LNCaP clone FGC (cell line): ENCODE measurements around the gene OGFOD1.

Experiments
- DNase-seq: peaks from one replicate; pipeline ENCODE4 v3.0.0-alpha.2; 2011; ENCODE audit warnings: low read depth
- H3K4me3 ChIP-seq: 2 replicates; pipeline ENCODE4 v1.5.1; 2011; ENCODE audit warnings: mild to moderate bottlenecking, low read depth, low read length, control low read depth
- TF ChIP-seq, protein P1 (sequence below): IDR thresholded peaks from 2 replicates; pipeline ENCODE4 v1.5.1; 2012; ENCODE audit warnings: mild to moderate bottlenecking; ENCODE audit not compliant: control insufficient read depth, insufficient read depth; ENCODE audit errors: extremely low read depth

Gene OGFOD1

DNA sequence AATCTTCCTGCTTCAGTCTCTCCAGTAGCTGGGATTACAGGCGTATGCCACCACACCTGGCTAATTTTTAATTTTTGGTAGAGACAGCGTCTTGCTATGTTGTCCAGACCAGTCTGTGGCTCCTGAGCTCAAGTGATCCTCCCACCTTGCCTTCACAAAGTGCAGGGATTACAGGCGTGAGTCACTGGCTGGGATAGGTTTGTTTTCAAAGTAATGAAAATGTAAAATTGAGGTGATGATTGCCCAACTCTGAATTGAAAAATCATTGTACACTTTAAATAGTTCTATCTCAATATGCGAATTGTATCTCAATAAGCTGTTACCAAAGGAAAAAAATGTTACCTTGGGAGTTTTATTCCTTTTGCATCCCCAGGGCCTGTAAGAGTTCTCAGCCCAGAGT is 24.8 kb upstream of the OGFOD1 start:
- no peak overlapping the region for H3K4me3 ChIP-seq
- TF ChIP-seq, protein P1, sequence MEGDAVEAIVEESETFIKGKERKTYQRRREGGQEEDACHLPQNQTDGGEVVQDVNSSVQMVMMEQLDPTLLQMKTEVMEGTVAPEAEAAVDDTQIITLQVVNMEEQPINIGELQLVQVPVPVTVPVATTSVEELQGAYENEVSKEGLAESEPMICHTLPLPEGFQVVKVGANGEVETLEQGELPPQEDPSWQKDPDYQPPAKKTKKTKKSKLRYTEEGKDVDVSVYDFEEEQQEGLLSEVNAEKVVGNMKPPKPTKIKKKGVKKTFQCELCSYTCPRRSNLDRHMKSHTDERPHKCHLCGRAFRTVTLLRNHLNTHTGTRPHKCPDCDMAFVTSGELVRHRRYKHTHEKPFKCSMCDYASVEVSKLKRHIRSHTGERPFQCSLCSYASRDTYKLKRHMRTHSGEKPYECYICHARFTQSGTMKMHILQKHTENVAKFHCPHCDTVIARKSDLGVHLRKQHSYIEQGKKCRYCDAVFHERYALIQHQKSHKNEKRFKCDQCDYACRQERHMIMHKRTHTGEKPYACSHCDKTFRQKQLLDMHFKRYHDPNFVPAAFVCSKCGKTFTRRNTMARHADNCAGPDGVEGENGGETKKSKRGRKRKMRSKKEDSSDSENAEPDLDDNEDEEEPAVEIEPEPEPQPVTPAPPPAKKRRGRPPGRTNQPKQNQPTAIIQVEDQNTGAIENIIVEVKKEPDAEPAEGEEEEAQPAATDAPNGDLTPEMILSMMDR: no peak
- DNase-seq: no peak

GRCh38 chr16:56428091-56428490 is 23.3 kb upstream of the OGFOD1 start:
- TF ChIP-seq, protein P1: no peak
- DNase-seq: no peak
- H3K4me3 ChIP-seq: no peak overlapping the region

DNA sequence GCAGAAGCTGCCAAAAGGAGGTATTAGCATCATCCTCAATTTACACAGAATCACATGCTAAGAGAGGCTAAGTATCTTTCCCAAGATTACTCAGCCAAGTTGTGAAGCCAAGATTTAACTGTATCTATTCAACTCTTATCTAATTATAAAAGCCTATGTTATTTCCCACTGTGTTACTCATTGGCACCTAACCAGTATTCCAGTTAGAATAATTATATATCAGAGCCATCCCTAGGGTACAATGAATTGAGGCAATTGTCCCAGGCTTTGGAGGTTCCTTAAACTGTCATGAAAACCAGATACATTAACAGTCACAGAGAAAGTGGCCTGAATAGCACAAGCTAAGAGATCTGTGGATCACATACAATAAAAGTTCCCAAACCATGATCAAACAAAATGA is 15.1 kb upstream of the OGFOD1 start:
- DNase-seq: no peak
- no peak overlapping the region for H3K4me3 ChIP-seq
- TF ChIP-seq, protein P1: no peak

- H3K4me3 ChIP-seq: no peak overlapping the region
- TF ChIP-seq, protein P1: no peak
- no peak for DNase-seq
Observed at GRCh38 chr16:56438038-56438437, 13.3 kb upstream of the OGFOD1 start.

GRCh38 chr16:56447286-56447685 is 4.1 kb upstream of the OGFOD1 start:
- no peak overlapping the region for H3K4me3 ChIP-seq
- DNase-seq: no peak
- TF ChIP-seq, protein P1: no peak

DNA sequence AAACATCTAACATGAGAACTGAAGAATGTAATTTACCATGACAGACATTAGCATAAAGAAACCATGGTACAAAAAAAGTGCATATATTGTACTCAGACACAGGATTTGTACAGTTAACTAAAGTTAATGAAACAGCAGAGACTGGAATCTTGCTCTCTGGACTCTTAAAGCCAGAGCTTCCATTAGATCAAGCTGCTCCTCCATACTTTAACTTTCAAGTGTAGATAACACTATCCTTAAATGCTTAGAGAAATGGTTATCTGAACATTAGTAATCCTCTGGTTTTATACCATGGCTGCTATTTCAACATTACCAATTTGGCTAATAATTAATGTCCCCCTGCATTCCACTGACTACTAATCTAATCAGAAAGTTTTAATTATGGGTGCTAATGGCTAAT is 3.3 kb upstream of the OGFOD1 start:
- no peak overlapping the region for H3K4me3 ChIP-seq
- TF ChIP-seq, protein P1: no peak
- no peak for DNase-seq

- TF ChIP-seq, protein P1: no peak
- DNase-seq: no peak
Observed at GRCh38 chr16:56450275-56450985, 924 bp upstream of the OGFOD1 start.

More at GRCh38 chr16:56450275-56450985, 924 bp upstream of the OGFOD1 start:
- H3K4me3 ChIP-seq: peak overlapping the region; percentile 85
